NK-92 treated with Interleukin-12 subunit alpha and Interleukin-12 subunit beta, amount 100 ng/mL, for 24 hours (cell line): ENCODE measurements around the gene ADK.
"Not testable (repeated sequence)": the region's sequence is repeated elsewhere in the genome, so short reads cannot be mapped to it uniquely, and the experiment has no call there.

Source experiments
- DNase-seq: peaks from one replicate; lab custom pipeline; 2025; lab: John Stamatoyannopoulos, UW

The ADK gene

DNA sequence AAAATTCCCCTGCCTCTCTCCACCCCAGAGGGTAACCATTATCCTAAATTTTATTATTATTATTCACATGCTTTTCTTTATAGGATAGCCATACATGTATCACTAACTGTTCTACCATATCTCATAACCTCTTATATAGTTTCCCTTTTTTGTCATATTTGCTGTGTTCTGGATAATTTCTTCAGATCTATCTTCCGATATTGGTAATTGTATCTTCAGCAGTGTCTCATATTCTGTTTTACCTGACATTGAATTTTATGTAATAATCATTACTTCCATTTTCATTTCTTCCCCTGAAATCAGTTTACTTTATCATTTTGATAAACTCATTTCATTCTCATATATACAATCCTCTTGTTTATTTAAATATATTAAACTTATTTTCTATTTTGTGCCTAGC is 273.5 kb downstream of the ADK start:
- DNase-seq: no peak

GRCh38 chr10:74425456-74426001 is 274.5 kb downstream of the ADK start:
- DNase-seq: no peak

- DNase-seq: no peak
These were observed 280.8 kb downstream of the ADK start for GRCh38 chr10:74431816-74432215.

GRCh38 chr10:74432841-74433594 is 282.0 kb downstream of the ADK start:
- DNase-seq: no peak

DNA sequence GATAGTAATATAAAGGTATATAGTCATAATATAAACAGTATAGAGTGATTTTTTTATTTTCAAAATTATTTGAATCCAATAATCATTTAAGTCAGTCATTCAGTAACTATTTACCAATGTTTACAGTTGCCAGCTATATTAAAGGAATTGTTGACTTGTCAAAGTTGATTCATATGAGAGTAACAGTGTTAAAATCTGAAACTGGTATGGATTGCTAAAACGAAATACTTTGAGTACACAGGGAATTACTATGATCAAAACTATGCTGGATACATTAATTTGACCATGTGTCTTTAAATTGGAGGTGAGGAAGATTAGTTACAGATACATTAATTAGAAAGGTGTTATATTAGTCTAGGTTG is 282.6 kb downstream of the ADK start:
- DNase-seq: no peak

DNA sequence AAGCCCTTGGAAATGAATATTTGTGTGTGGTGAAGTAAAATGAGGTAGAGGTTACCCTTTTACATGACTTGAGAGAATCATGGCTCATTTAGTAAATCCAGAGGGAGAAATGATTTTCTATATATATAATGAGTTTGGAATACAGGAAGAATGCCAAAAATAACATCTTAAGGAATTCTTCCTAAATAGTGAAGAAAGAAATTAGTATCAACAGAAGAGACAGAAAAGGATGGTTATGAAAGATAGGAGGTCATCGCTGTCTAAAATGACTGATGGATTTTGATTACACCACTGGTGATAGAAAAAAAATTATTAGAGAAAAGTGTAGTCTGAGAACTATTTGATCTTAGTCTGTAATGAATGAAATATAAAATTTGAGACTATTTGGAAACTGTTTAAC is 283.0 kb downstream of the ADK start:
- DNase-seq: no peak

- DNase-seq: no peak
These were observed 283.5 kb downstream of the ADK start for GRCh38 chr10:74434547-74434946.

DNA sequence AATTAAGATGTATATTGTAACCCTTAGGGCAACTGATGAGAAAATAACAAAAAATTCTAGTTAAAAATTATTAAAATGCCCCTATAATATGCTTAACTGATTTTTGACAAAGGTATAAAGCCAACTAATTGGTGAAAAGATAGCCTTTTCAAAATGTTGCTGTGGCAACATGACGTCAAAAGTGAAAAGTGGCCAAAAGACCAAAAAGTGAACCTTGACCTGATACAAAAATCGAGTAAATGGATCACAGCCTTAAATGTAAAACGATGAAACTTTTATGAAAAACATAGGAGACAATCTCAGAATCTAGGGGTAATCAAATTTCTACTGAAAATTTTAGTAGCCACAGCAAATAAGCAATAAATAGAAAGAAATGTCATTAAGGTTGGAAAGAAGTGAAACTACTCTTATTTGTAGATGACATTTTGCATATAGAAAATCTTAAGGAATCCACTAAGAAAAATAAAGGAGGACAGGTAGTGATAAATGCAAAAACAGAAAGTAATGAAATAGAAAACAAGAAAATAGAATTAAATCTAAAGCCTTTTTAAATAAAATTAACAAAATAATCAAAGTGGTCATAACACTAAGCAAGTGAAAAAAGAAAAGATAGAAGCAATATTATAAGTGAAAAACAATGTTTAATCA is 285.6 kb downstream of the ADK start:
- no peak for DNase-seq

DNA sequence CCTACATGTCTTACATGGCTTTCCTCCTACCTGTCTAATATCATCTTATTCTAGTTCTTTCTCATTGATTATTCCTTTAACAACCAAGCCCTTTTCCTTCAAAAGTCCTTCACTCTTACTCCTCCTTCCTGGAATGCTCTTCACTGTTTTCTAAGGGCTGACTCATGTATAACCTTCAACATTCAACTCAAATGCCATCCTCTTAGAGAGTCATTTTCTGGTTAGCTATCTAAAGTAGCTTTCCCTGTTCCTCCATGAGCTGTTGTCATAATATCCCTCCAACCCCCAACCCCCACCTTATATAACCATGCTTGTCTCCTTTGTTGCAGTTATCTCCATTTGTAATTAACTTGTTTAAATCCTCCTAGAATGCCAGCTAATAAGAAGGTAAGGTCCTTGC is 286.8 kb downstream of the ADK start:
- no peak for DNase-seq

- DNase-seq: no peak
These were observed 288.2 kb downstream of the ADK start for GRCh38 chr10:74439213-74439612.

GRCh38 chr10:74445493-74445892 is 294.5 kb downstream of the ADK start:
- DNase-seq: no peak

DNA sequence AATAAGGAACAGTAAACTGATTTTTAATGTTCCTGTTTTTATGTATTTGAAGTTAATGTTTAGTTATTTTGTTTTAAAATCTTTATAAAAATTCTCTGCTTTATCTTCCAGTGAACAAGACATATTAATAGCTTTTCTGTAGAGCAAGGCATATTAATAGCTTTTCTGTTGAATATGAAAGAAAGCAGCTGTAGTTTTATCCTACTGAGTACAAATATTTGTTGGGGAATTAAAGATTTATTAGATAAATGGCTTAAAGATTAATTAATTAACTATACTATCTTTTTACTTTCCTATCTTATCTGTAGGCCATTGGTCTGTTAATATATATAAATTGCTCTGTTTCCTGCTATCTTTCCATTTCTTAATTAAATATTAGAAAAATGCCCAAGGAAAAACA is 299.6 kb downstream of the ADK start:
- DNase-seq: no peak

DNA sequence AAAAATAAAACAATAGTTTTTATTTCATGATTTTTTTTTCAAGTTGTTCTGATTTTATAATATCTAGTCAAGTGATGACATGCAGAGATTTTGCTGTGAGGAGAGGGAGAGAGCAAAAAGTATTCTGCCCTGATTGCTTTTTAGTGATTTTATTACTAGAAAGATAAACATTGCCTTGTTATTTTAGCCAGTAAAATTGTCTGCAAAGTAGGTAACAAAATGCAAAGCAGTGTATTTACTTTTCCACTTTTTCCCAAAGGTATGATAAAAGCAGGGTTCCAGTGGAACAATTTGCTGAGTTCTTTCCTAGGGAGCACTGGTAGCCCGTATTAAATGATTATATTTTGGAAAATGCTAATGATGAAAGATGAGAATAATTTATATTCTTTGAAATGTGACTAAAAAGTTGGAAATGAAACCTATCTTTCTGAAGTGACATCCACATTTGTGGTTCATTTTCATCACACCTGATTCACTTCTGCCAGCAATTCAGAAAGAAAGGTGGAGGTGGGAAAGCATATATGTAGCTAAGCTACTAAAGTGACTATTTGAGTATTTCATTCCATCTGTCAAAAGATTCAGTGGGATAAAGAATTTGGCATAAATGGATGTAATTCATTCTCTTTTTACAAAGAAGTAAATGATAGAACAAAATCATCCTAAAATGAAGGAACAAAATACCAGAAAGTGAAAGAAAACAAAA is 300.3 kb downstream of the ADK start:
- DNase-seq: no peak

- DNase-seq: no peak
These were observed 302.1 kb downstream of the ADK start for GRCh38 chr10:74453169-74453568.

DNA sequence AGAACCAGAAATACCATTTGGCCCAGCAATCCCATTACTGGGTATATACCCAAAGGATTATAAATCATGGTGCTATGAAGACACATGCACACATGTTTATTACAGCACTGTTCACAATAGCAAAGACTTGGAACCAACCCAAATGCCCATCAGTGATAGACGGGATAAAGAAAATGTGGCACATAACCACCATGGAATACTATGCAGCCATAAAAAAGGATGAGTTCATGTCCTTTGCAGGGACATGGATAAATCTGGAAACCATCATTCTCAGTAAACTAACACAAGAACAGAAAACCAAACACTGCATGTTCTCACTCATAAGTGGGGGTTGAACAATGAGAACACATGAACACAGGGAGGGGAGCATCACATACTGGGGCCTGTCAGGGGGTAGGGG is 306.5 kb downstream of the ADK start:
- DNase-seq: not testable (repeated sequence)

DNA sequence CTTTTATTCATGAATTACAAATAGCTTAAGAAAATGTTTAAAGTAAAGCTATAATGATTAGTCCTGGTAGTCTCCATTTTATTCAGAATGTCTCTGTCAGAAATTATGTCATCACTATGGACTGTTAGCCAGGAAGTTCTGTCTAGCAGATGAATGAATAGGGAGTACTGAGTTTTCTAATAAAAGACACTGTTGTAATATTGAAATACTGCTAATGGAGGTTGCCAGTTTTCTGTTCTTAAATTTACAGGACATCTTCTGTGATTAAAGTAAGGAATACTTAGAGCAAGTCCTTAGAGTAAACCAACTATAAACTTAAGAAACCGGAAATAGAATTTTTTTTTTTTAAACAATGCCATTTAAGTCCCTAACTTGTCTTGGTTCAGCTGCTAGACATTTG is 309.8 kb downstream of the ADK start:
- DNase-seq: no peak

- no peak for DNase-seq
These were observed 323.1 kb downstream of the ADK start for GRCh38 chr10:74474022-74474713.

DNA sequence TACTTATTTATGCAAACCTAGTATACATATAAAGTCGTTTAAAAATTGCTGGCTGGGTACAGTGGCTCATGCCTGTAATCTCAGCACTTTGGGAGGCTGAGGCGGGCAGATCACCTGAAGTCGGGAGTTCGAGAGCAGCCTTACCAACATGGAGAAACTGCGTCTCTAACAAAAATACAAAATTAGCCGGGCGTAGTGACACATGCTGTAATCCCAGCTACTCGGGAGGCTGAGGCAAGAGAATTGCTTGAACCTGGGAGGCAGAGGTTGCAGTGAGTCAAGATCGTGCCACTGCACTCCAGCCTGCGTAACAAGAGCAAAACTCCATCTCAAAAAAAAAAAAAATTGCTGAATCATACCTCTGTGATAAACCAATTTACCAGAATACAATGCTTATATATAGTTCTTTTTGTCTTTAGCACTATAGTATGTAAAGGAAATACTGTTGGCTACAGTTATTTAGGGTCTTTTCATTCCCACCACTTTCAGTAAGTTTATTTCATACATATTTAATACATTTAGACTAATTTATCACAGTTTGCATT is 325.2 kb downstream of the ADK start:
- DNase-seq: not testable (repeated sequence)

DNA sequence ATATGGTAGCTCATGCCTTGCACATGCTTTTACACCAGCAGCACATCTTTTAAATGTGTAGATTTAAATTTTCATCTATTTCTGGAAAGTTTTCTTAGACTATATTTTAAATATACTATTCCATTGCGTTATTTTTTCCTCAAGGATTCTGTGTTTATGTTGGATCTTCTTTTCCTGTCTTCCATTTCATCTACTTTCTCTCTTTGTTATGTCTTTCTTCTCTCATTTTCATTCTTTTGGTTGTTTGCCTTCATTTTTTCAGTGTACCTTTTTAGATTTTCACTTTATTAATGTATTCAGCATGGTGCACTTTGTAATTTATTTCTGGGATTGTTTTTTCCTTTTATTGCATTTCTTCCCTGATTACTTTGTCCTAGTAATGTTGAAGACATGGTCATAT is 329.8 kb downstream of the ADK start:
- DNase-seq: no peak

- DNase-seq: no peak
These were observed 332.3 kb downstream of the ADK start for GRCh38 chr10:74483356-74483755.

GRCh38 chr10:74485283-74485682 is 334.3 kb downstream of the ADK start:
- no peak for DNase-seq

DNA sequence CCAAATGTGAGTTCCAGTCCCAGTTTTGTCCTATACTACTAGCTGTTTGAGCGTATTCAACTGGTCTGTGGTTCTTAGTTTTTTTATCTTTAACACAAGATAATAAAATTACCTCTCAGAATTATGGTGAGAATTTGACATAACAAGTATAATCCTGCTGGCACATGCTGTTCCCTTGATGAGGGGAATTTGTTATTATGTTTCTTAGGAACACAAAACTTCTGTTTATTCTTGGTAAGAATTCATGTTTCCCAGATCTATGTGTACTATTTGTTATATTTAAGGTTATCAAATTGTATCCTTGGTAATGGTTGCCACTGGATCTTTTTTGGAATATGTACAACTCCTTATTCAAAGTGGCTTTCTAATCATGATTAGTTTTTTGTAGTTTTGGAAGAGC is 335.6 kb downstream of the ADK start:
- DNase-seq: no peak
